ENCODE data around the gene FKBP1B. TPM values are rescaled to one million over a fixed set of nuclear protein-coding genes. Genes with fewer than 3 reads are reported as not detected.
"Not testable (repeated sequence)": the region's sequence is repeated elsewhere in the genome, so short reads cannot be mapped to it uniquely, and the experiment has no call there.

The FKBP1B gene
- total and polyA plus RNA-seq, 2 experiments from 2014 or later, result 43.1 to 46.3 TPM

DNA sequence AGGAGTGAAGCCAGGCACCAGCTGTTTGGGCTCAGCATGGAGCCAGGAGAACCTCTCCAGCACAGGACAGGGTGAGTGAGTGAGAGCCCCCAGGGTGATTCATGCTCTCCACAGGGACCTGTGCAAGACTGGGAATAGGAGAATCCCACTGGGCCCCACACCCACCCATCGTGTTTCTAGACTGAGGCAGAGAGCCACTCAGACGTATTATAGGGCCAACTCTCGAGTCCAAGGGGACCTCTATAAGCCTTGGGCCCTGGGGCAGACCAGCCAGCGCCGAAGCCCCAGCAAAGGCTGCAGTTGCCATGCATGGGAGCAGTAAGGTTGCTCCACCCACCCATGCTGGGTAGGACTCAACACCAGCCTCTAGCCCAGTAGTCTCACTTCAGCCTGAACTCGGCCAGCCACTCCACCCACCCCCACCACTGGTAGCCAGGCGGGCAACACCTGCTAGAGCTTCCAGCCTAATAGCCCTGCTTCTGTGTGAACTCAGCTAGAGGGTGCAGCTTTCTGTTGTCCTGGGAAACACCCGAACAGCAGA lies 54.6 kb downstream of the FKBP1B start:
- no peak for DNase-seq (ENCODE audit: low read depth in 1 of 2, low spot score in 1 of 2)
- no peak overlapping the region for H3K4me3 ChIP-seq
- H3K27ac ChIP-seq, result no peak overlapping the region
- H3K36me3 ChIP-seq, result no peaks in the 10 kb centered on the region
- TF ChIP-seq, protein P1, sequence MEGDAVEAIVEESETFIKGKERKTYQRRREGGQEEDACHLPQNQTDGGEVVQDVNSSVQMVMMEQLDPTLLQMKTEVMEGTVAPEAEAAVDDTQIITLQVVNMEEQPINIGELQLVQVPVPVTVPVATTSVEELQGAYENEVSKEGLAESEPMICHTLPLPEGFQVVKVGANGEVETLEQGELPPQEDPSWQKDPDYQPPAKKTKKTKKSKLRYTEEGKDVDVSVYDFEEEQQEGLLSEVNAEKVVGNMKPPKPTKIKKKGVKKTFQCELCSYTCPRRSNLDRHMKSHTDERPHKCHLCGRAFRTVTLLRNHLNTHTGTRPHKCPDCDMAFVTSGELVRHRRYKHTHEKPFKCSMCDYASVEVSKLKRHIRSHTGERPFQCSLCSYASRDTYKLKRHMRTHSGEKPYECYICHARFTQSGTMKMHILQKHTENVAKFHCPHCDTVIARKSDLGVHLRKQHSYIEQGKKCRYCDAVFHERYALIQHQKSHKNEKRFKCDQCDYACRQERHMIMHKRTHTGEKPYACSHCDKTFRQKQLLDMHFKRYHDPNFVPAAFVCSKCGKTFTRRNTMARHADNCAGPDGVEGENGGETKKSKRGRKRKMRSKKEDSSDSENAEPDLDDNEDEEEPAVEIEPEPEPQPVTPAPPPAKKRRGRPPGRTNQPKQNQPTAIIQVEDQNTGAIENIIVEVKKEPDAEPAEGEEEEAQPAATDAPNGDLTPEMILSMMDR (IDR thresholded peaks at IDR 0.05; ENCODE audit: low read depth, low read length), result no peak
- no peaks in the 10 kb centered on the region for H3K4me1 ChIP-seq (ENCODE audit: low read depth)
- no peaks in the 10 kb centered on the region for H3K9me3 ChIP-seq (ENCODE audit: low read depth)
- no peaks in the 10 kb centered on the region for H3K27me3 ChIP-seq

DNA sequence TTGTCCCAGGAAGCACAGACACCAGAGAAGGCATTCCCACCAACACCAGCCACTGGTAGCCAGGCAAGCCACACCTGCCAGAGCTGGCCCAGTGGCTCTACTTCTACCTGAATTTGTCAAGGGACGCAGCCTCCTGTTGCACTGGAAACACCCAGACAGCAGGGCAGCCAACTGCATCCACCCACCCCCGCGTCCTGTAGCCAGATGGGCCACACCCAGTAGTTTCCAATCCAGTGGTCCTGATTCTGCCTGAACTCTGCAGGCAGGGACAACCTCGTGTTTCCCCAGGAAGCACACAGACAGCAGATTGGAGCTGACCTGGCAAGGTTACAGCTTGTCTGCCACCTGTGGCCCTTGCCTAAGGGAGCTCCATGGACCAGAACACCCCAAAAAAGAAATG lies 55.4 kb downstream of the FKBP1B start:
- Histone ChIP-seq H3K36me3 (no peaks in the 10 kb centered on the region), H3K4me1 (ENCODE audit: low read depth) (no peaks in the 10 kb centered on the region), H3K27me3 (no peaks in the 10 kb centered on the region), H3K27ac (no peak overlapping the region), H3K4me3 (no peak overlapping the region), H3K9me3 (ENCODE audit: low read depth) (no peaks in the 10 kb centered on the region)
- DNase-seq (ENCODE audit: low read depth in 1 of 2, low spot score in 1 of 2), result no peak
- TF ChIP-seq, protein P1 (IDR thresholded peaks at IDR 0.05; ENCODE audit: low read depth, low read length), result no peak

DNA sequence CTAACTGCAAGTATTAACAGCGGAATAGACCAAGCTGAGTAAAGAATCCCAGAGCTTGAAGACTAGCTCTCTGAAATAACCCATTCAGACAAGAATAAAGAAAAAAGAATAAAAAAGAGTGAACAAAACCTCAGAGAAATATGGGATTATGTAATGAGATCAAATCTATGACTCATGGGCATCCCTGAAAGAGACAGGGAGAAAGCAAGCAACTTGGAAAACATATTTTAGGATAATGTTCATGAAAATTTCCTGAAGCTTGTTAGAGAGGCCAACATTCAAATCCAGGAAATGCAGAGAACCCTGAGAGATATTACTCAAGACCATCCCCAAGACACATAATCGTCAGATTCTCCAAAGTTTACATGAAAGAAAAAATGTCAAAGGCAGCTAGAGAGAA lies 56.3 kb downstream of the FKBP1B start:
- no peaks in the 10 kb centered on the region for H3K9me3 ChIP-seq (ENCODE audit: low read depth)
- H3K36me3 ChIP-seq, result no peaks in the 10 kb centered on the region
- no peak overlapping the region for H3K4me3 ChIP-seq
- peak in 1 of 2 donors; percentile 45 for DNase-seq (ENCODE audit: low read depth in 1 of 2, low spot score in 1 of 2)
- no peak overlapping the region for H3K27ac ChIP-seq
- no peaks in the 10 kb centered on the region for H3K27me3 ChIP-seq
- TF ChIP-seq, protein P1 (IDR thresholded peaks at IDR 0.05; ENCODE audit: low read depth, low read length), result no peak
- H3K4me1 ChIP-seq (ENCODE audit: low read depth), result peaks cover 3% of the 10 kb centered on the region

GRCh38 chr2:24106786-24107185 lies 57.2 kb downstream of the FKBP1B start:
- no peaks in the 10 kb centered on the region for H3K27me3 ChIP-seq
- H3K27ac ChIP-seq, result no peak overlapping the region
- peaks cover 13% of the 10 kb centered on the region for H3K4me1 ChIP-seq (ENCODE audit: low read depth)
- TF ChIP-seq, protein P1 (IDR thresholded peaks at IDR 0.05; ENCODE audit: low read depth, low read length), result no peak
- H3K4me3 ChIP-seq, result no peak overlapping the region
- H3K9me3 ChIP-seq (ENCODE audit: low read depth), result no peaks in the 10 kb centered on the region
- DNase-seq (ENCODE audit: low read depth in 1 of 2, low spot score in 1 of 2), result no peak
- no peaks in the 10 kb centered on the region for H3K36me3 ChIP-seq

GRCh38 chr2:24107336-24107735 lies 57.8 kb downstream of the FKBP1B start:
- H3K27me3 ChIP-seq, result no peaks in the 10 kb centered on the region
- no peak for DNase-seq (ENCODE audit: low read depth in 1 of 2, low spot score in 1 of 2)
- no peak overlapping the region for H3K4me3 ChIP-seq
- TF ChIP-seq, protein P1 (IDR thresholded peaks at IDR 0.05; ENCODE audit: low read depth, low read length), result no peak
- peaks cover 16% of the 10 kb centered on the region for H3K4me1 ChIP-seq (ENCODE audit: low read depth)
- no peak overlapping the region for H3K27ac ChIP-seq
- no peaks in the 10 kb centered on the region for H3K9me3 ChIP-seq (ENCODE audit: low read depth)
- no peaks in the 10 kb centered on the region for H3K36me3 ChIP-seq

GRCh38 chr2:24109431-24109830 lies 59.9 kb downstream of the FKBP1B start:
- peaks cover 16% of the 10 kb centered on the region for H3K4me1 ChIP-seq (ENCODE audit: low read depth)
- H3K27me3 ChIP-seq; DNase-seq (ENCODE audit: low read depth in 1 of 2, low spot score in 1 of 2); H3K27ac ChIP-seq; H3K4me3 ChIP-seq; H3K36me3 ChIP-seq; H3K9me3 ChIP-seq (ENCODE audit: low read depth): not testable (repeated sequence)

Data from cardiac muscle cell (in vitro differentiated cells and primary cell).